Astrocyte (in vitro differentiated cells and primary cell): Measurements from ENCODE around the gene CRAT. TPM values are rescaled to one million over a fixed set of nuclear protein-coding genes. Genes with fewer than 3 reads are reported as not detected.
A peak's percentile ranks its signal among the peaks of the same experiment; 100 is the strongest.

Experiments used
- DNase-seq: peaks from one replicate; pipeline ENCODE4 v3.0.0-alpha.2; 2010; ENCODE audit warnings: low read depth
- FAIRE-seq: peaks from 2 replicates; lab custom pipeline; 2011; peaks lifted over from hg19 to GRCh38; lab: Jason Lieb, UNC
- H2AFZ ChIP-seq: 2 replicates; pipeline ENCODE4 v1.6.0; 2012; ENCODE audit warnings: low read depth, low read length, inconsistent platforms
- H3K27ac ChIP-seq: 2 replicates; pipeline ENCODE4 v1.5.1; 2011; ENCODE audit warnings: low read depth, low read length, inconsistent platforms
- H3K27me3 ChIP-seq: 2 replicates; pipeline ENCODE4 v1.6.0; 2011; ENCODE audit warnings: low read length, inconsistent platforms; ENCODE audit not compliant: insufficient read depth
- H3K36me3 ChIP-seq: 2 replicates; pipeline ENCODE4 v1.5.1; 2011; ENCODE audit warnings: low read length, inconsistent platforms; ENCODE audit not compliant: insufficient read depth
- H3K4me1 ChIP-seq: 2 replicates; pipeline ENCODE4 v1.5.1; 2011; ENCODE audit warnings: low read length, inconsistent platforms; ENCODE audit not compliant: insufficient read depth
- H3K4me2 ChIP-seq: 2 replicates; pipeline ENCODE4 v1.6.0; 2012; ENCODE audit warnings: low read length, inconsistent platforms
- H3K4me3 ChIP-seq: 2 replicates; pipeline ENCODE4 v1.5.1; 2011; ENCODE audit warnings: low read depth, mild to moderate bottlenecking, low read length, inconsistent platforms; ENCODE audit not compliant: insufficient read depth
- H3K79me2 ChIP-seq: 2 replicates; pipeline ENCODE4 v1.6.0; 2012; ENCODE audit warnings: mild to moderate bottlenecking, low read length, inconsistent platforms; ENCODE audit not compliant: insufficient read depth
- H3K9ac ChIP-seq: 2 replicates; pipeline ENCODE4 v1.6.0; 2012; ENCODE audit warnings: mild to moderate bottlenecking, low read length, inconsistent platforms
- H3K9me3 ChIP-seq: 2 replicates; pipeline ENCODE4 v1.5.1; 2012; ENCODE audit warnings: low read depth, mild to moderate bottlenecking, low read length, inconsistent platforms; ENCODE audit not compliant: insufficient read depth
- H4K20me1 ChIP-seq: 2 replicates; pipeline ENCODE4 v1.6.0; 2012; ENCODE audit warnings: low read length, inconsistent platforms; ENCODE audit not compliant: insufficient read depth
- H3K27ac Mint-ChIP-seq: one replicate; pipeline ENCODE4 v1.8.0; 2021; ENCODE audit warnings: mild to moderate bottlenecking, mixed read lengths; ENCODE audit not compliant: unreplicated experiment
- H3K27me3 Mint-ChIP-seq: one replicate; pipeline ENCODE4 v1.8.0; 2021; ENCODE audit warnings: low read depth, mixed read lengths; ENCODE audit not compliant: unreplicated experiment
- H3K36me3 Mint-ChIP-seq: one replicate; pipeline ENCODE4 v1.8.0; 2021; ENCODE audit warnings: low read depth, mixed read lengths; ENCODE audit not compliant: unreplicated experiment
- H3K4me1 Mint-ChIP-seq: one replicate; pipeline ENCODE4 v1.8.0; 2021; ENCODE audit warnings: low read depth, mixed read lengths; ENCODE audit not compliant: unreplicated experiment
- H3K4me3 Mint-ChIP-seq: one replicate; pipeline ENCODE4 v1.8.0; 2021; ENCODE audit warnings: mild to moderate bottlenecking, moderate library complexity, mixed read lengths; ENCODE audit not compliant: unreplicated experiment
- H3K9me3 Mint-ChIP-seq: one replicate; pipeline ENCODE4 v1.8.0; 2021; ENCODE audit warnings: mild to moderate bottlenecking, mixed read lengths; ENCODE audit not compliant: unreplicated experiment
- CTCF ChIP-seq: IDR thresholded peaks from 2 replicates; pipeline ENCODE4 v1.5.1; 2011; ENCODE audit warnings: low read depth, mild to moderate bottlenecking, inconsistent platforms, low read length, moderate library complexity; ENCODE audit not compliant: insufficient read depth
- EZH2 ChIP-seq: IDR thresholded peaks from 2 replicates; pipeline ENCODE4 v1.6.1; 2012; ENCODE audit warnings: mild to moderate bottlenecking, low read length, inconsistent platforms; ENCODE audit not compliant: insufficient read depth
- total RNA-seq: library from RNA; stranded (reverse); gene quantifications from 2 replicates; pipeline ENCODE4 v1.2.1, GENCODE V29; 2021

The CRAT gene
- total RNA-seq, 1 donor from 2014 or later = 21.2 TPM

GRCh38 chr9:129109952-129110739, 447 bp downstream of the CRAT start:
- Histone ChIP-seq H3K4me2 (peak overlapping the region; percentile 100), H3K9ac (peak overlapping the region; percentile 85), H3K27ac (peak overlapping the region; percentile 26), H3K4me3 (peak overlapping the region; percentile 84), H2AFZ (peak overlapping the region; percentile 95), H3K27me3 (no peaks in the 10 kb centered on the region), H3K9me3 (no peaks in the 10 kb centered on the region), H3K4me1 (peaks cover 15% of the 10 kb centered on the region), H3K36me3 (peaks cover 3% of the 10 kb centered on the region), H3K79me2 (peaks cover 45% of the 10 kb centered on the region), H4K20me1 (peaks cover 36% of the 10 kb centered on the region)
- Mint-ChIP-seq H3K4me1 (peaks cover 2% of the 10 kb centered on the region), H3K36me3 (peaks cover 7% of the 10 kb centered on the region), H3K27ac (no peak overlapping the region), H3K4me3 (peak overlapping the region; percentile 83), H3K27me3 (peaks cover 3% of the 10 kb centered on the region), H3K9me3 (no peaks in the 10 kb centered on the region)
- TF ChIP-seq CTCF = no peak
- no peak for TF ChIP-seq EZH2
- DNase-seq (no peak), FAIRE-seq (no peak)

- Mint-ChIP-seq H3K27ac (peak overlapping the region; percentile 18), H3K9me3 (no peaks in the 10 kb centered on the region), H3K4me3 (peak overlapping the region; percentile 83), H3K4me1 (peaks cover 2% of the 10 kb centered on the region), H3K36me3 (peaks cover 7% of the 10 kb centered on the region), H3K27me3 (peaks cover 3% of the 10 kb centered on the region)
- FAIRE-seq = no peak
- no peaks in the 10 kb centered on the region for H3K9me3 ChIP-seq
- no peak for DNase-seq
- H2AFZ ChIP-seq = no peak overlapping the region
- H3K79me2 ChIP-seq = peaks cover 38% of the 10 kb centered on the region
- H4K20me1 ChIP-seq = peaks cover 30% of the 10 kb centered on the region
- TF ChIP-seq CTCF = no peak
- no peak for TF ChIP-seq EZH2
- peak overlapping the region; percentile 100 for H3K4me2 ChIP-seq
- no peak overlapping the region for H3K27ac ChIP-seq
- H3K9ac ChIP-seq = peak overlapping the region; percentile 85
- peaks cover 3% of the 10 kb centered on the region for H3K36me3 ChIP-seq
- H3K4me1 ChIP-seq = peaks cover 15% of the 10 kb centered on the region
- H3K27me3 ChIP-seq = no peaks in the 10 kb centered on the region
- H3K4me3 ChIP-seq = no peak overlapping the region
Observed at GRCh38 chr9:129109537-129109903, 1.1 kb downstream of the CRAT start.
